Measurements from ENCODE around the gene TGFBR3. TPM values are rescaled to one million over a fixed set of nuclear protein-coding genes. Genes with fewer than 3 reads are reported as not detected.

TGFBR3 gene
- total RNA-seq, 4 donors from 2014 or later: 87.8 to 388 (median 212) TPM

DNA sequence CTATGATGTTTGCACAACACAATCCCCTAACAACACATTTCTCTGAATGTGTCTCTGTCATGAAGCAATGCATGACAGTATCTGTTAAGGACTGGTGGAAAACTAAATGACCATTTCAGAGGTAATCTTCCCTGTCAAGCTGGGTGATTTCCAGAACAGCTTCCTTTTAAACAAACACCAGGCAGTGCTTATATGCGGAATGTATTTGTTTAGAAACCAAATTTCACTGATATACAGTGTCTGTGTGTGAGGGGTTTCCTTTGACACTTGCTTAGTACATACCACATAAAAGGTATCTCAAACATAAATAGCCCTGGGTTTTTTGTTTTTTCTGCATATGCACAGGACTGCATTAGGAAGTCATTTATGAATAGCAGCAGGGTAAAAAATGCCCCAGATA is 95.6 kb downstream of the TGFBR3 start:
- no peaks in the 10 kb centered on the region for H3K9me3 ChIP-seq
- TF ChIP-seq, protein P1, sequence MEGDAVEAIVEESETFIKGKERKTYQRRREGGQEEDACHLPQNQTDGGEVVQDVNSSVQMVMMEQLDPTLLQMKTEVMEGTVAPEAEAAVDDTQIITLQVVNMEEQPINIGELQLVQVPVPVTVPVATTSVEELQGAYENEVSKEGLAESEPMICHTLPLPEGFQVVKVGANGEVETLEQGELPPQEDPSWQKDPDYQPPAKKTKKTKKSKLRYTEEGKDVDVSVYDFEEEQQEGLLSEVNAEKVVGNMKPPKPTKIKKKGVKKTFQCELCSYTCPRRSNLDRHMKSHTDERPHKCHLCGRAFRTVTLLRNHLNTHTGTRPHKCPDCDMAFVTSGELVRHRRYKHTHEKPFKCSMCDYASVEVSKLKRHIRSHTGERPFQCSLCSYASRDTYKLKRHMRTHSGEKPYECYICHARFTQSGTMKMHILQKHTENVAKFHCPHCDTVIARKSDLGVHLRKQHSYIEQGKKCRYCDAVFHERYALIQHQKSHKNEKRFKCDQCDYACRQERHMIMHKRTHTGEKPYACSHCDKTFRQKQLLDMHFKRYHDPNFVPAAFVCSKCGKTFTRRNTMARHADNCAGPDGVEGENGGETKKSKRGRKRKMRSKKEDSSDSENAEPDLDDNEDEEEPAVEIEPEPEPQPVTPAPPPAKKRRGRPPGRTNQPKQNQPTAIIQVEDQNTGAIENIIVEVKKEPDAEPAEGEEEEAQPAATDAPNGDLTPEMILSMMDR (IDR thresholded peaks at IDR 0.05): no peak
- no peak for DNase-seq
- H3K27ac ChIP-seq: peak overlapping the region; percentile 74 to 89
- peaks cover 6 to 40% of the 10 kb centered on the region in 2 donors for H3K4me1 ChIP-seq
- H3K27me3 ChIP-seq: no peaks in the 10 kb centered on the region
- intact Hi-C loops (cut with DNase I; ENCODE audit: low total_unique reads): no loop called here
- no peak overlapping the region for H3K4me3 ChIP-seq
- H3K36me3 ChIP-seq: no peaks in the 10 kb centered on the region

DNA sequence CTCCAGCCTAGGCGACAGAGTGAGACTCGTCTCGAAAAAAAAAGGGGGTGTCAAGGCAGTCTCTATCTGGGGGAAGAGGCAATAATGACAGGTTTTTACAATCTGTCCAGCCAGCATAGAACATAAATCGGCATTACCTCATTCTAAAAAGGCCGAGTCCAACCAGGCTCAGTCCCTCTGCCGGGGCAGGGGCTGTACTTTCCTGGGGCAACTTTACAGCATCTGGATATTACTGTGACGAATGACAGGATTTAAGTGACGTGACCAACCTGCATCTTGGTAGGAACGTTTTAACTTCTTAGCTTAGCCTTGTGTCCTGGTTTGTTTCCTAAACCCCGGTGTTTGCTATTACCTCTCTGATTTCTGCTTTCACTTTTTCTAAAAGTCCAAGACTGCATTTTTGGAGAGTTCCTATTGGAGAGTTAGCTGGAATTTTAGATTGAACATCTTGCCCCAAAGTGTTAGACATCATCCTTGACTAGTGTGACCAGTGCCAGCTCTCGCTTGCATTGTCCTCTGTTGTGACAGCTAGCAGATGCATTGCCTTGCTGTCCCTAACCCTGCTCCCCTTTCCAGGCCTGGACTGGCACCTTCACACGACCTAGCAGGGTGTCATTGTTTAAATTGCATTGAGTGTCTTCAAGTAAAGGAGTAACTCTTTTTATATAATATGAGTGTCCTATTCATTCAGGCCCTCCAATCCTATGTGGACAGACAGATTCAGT is 96.5 kb downstream of the TGFBR3 start:
- H3K36me3 ChIP-seq: no peaks in the 10 kb centered on the region
- H3K9me3 ChIP-seq: no peaks in the 10 kb centered on the region
- H3K27ac ChIP-seq: peak overlapping the region; percentile 74 to 89
- TF ChIP-seq, protein P1 (IDR thresholded peaks at IDR 0.05): no peak
- TF ChIP-seq POLR2A (IDR thresholded peaks at IDR 0.05): no peak
- peaks cover 6 to 31% of the 10 kb centered on the region in 2 donors for H3K4me1 ChIP-seq
- intact Hi-C loops (cut with DNase I; ENCODE audit: low total_unique reads): no loop called here
- no peaks in the 10 kb centered on the region for H3K27me3 ChIP-seq
- no peak overlapping the region for H3K4me3 ChIP-seq
- DNase-seq: peak in 1 of 2 donors; percentile 12

DNA sequence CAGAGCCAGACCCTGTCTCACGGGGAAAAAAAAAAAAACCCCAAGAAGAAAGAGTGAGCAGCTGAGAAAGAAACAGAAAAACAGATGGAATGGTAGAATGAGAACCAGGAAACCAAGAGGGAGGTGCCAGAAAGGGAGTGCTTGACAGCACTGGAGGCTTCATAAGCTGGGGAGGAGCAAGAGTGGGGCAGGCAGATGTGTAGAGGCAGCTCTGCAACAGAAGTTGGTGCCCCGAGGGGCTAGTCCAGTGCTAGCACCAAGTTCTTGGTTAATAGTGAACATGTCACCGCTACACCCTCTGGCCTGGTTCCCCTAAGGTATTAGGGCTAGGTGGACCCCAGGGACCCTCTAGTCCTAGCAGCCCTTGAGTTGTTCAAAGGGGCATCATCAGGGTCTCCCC is 98.0 kb downstream of the TGFBR3 start:
- intact Hi-C loops (cut with DNase I; ENCODE audit: low total_unique reads): no loop called here
- Histone ChIP-seq H3K4me3 (no peak overlapping the region), H3K27ac (peak overlapping the region; percentile 74 to 89), H3K4me1 (peaks cover under 1 to 25% of the 10 kb centered on the region in 2 donors), H3K9me3 (no peaks in the 10 kb centered on the region), H3K27me3 (no peaks in the 10 kb centered on the region), H3K36me3 (no peaks in the 10 kb centered on the region)
- DNase-seq: peak in 1 of 2 donors; percentile 16
- TF ChIP-seq, protein P1 (IDR thresholded peaks at IDR 0.05): no peak
- no peak for TF ChIP-seq POLR2A (IDR thresholded peaks at IDR 0.05)

DNA sequence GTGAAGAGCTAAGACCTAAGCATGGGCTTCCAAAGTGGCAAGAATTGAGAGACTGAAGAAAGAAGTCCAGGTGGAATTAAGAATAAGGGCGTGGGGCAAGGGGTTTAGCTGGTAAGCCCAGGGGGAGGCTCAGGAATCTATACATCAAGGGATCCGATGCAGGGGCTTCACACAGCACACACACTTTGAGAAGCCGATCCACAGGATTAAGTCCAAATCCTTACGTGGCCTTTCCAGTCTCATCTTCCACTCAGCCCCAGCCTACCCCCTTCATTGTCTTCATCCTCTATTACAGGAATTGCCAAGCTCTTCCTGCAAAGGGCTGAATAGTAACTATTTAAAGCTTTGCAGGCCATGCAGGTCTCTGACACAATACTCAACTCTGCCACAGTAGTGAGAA is 101.3 kb downstream of the TGFBR3 start:
- peak in 1 of 2 donors; percentile 11 for DNase-seq
- peak overlapping the region in 1 of 2 donors; percentile 82 for H3K27ac ChIP-seq
- no peaks in the 10 kb centered on the region for H3K9me3 ChIP-seq
- H3K4me3 ChIP-seq: no peak overlapping the region
- no peaks in the 10 kb centered on the region for H3K36me3 ChIP-seq
- intact Hi-C loops (cut with DNase I; ENCODE audit: low total_unique reads): no loop called here
- no peaks in the 10 kb centered on the region for H3K27me3 ChIP-seq
- TF ChIP-seq, protein P1 (IDR thresholded peaks at IDR 0.05): no peak
- TF ChIP-seq POLR2A (IDR thresholded peaks at IDR 0.05): no peak
- peaks cover 0 to 3% of the 10 kb centered on the region in 2 donors for H3K4me1 ChIP-seq

DNA sequence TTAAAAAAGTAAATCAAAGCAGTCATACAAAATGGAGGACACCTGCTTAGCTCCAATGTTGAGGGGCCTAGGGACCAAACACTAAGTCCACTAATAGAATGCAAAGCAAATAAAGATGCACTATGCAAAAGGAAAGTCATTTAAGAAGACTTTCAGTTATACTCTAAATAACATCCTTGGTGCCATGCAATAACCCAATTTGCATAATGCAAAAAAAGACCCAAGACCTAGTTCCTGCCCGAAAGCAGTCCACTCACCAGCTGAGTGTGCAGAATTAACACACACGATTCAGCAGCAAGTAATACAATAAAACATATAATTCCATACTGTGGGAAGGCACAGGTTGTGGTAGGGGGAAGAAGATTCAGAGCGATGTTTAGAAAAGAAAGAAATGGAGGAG is 101.8 kb downstream of the TGFBR3 start:
- intact Hi-C loops (cut with DNase I; ENCODE audit: low total_unique reads): no loop called here
- Histone ChIP-seq H3K4me1 (no peaks in the 10 kb centered on the region), H3K4me3 (no peak overlapping the region), H3K9me3 (no peaks in the 10 kb centered on the region), H3K27ac (peak overlapping the region in 1 of 2 donors; percentile 82), H3K36me3 (no peaks in the 10 kb centered on the region), H3K27me3 (no peaks in the 10 kb centered on the region)
- no peak for DNase-seq
- no peak for TF ChIP-seq POLR2A (IDR thresholded peaks at IDR 0.05)
- TF ChIP-seq, protein P1 (IDR thresholded peaks at IDR 0.05): no peak
